Chondrocyte (in vitro differentiated cells): ENCODE data around the gene MPC1. TPM values are rescaled to one million over a fixed set of nuclear protein-coding genes. Genes with fewer than 3 reads are reported as not detected.
A peak's percentile ranks its signal among the peaks of the same experiment; 100 is the strongest.

Source experiments
- DNase-seq: peaks from one replicate; pipeline ENCODE4 v3.0.0; 2021; ENCODE audit warnings: mixed read lengths, low spot score
- H3K27ac Mint-ChIP-seq: one replicate; pipeline ENCODE4 v1.8.0; 2021; ENCODE audit warnings: mild to moderate bottlenecking, moderate library complexity, mixed read lengths; ENCODE audit not compliant: unreplicated experiment
- H3K27me3 Mint-ChIP-seq: 2 replicates; pipeline ENCODE4 v1.8.0; 2021; ENCODE audit warnings: low read depth, mixed read lengths
- H3K36me3 Mint-ChIP-seq: 2 replicates; pipeline ENCODE4 v1.8.0; 2021; ENCODE audit warnings: low read depth, mixed read lengths
- H3K4me1 Mint-ChIP-seq: 2 replicates; pipeline ENCODE4 v1.8.0; 2021; ENCODE audit warnings: low read depth, mild to moderate bottlenecking, mixed read lengths
- H3K4me3 Mint-ChIP-seq: one replicate; pipeline ENCODE4 v1.8.0; 2021; ENCODE audit warnings: mild to moderate bottlenecking, moderate library complexity, mixed read lengths; ENCODE audit not compliant: unreplicated experiment
- H3K9me3 Mint-ChIP-seq: 2 replicates; pipeline ENCODE4 v1.8.0; 2021; ENCODE audit warnings: low read depth, mixed read lengths
- total RNA-seq: library from RNA; stranded (reverse); gene quantifications from 3 replicates; pipeline ENCODE4 v1.2.1, GENCODE V29; 2021
- TF ChIP-seq, protein P1 (sequence below): fragments of 200-600 bp; sonication (generic); IDR thresholded peaks from 2 replicates; pipeline ENCODE4 v1.5.0; 2021; ENCODE audit warnings: antibody characterized with exemption, mild to moderate bottlenecking, moderate library complexity

Gene MPC1
- total RNA-seq, 1 donor from 2014 or later = 30.1 TPM

DNA sequence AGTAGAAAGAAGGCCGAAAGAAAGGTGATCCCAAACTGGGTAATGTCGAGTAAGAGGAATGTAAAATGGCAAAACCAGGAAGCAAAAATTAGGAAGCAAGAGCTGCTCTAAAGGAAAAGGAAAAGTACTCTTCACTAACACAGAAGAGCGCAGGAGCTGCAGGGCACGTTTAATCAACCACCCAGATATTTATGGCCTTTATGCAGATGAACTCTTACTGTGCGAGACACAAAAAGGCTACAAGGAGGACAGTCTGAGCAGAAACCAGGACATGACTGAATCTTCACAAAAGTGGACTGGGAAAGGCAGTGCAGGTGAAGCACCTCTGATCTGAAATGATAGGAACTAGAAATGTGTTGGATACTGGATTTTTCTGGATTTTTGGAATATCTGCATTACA lies 59.3 kb downstream of the MPC1 start:
- TF ChIP-seq, protein P1, sequence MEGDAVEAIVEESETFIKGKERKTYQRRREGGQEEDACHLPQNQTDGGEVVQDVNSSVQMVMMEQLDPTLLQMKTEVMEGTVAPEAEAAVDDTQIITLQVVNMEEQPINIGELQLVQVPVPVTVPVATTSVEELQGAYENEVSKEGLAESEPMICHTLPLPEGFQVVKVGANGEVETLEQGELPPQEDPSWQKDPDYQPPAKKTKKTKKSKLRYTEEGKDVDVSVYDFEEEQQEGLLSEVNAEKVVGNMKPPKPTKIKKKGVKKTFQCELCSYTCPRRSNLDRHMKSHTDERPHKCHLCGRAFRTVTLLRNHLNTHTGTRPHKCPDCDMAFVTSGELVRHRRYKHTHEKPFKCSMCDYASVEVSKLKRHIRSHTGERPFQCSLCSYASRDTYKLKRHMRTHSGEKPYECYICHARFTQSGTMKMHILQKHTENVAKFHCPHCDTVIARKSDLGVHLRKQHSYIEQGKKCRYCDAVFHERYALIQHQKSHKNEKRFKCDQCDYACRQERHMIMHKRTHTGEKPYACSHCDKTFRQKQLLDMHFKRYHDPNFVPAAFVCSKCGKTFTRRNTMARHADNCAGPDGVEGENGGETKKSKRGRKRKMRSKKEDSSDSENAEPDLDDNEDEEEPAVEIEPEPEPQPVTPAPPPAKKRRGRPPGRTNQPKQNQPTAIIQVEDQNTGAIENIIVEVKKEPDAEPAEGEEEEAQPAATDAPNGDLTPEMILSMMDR = no peak
- Mint-ChIP-seq H3K36me3 (peaks cover 13% of the 10 kb centered on the region), H3K4me3 (no peak overlapping the region), H3K27me3 (no peaks in the 10 kb centered on the region), H3K27ac (no peak overlapping the region), H3K9me3 (no peaks in the 10 kb centered on the region), H3K4me1 (peaks cover 7% of the 10 kb centered on the region)
- no peak for DNase-seq

DNA sequence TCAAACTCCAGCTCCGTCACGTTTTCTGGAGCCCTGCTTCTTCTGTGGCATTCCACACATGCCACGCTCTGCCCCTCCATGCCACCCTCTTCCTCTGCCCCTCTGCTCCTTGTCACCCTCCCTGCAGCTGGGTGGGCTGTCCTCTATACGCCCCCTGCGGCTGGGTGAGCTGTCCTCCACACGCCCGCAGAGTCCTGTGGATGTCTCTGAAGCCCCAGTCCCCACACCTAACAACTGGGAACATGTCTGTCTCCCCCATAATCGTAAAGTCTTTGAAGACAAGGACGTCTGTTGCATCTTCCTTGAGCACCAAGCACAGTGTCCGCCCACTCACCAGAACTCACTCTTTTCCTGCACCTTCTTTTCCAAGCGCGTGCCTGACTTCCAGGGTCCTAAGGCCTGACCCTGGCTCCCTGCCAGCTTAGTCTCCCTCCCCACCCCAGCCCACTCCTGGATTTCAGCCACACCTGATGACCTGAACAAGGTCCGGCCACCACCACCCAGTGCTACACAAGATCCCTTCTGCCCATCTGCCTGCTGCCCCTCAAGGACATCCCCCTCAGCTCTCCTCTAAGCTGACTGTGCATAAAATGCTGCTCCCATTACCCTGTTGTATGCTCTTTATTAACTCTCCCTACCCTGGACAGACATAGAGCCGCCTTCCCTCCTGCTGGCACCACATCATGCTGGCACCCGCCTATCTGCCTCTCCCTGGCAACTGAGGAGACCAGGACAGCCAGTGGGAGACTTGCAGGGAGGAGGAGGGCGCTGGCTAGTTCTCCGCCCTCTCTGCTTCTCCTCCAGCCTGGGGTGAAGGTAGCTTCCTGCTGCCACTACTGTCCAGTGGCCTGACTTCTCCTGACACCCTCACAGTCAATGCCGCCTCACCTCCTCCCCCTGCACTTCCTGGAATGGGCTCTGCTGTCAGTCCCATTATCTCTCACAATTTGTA lies 63.8 kb downstream of the MPC1 start:
- Mint-ChIP-seq H3K4me3 (no peak overlapping the region), H3K27ac (peak overlapping the region; percentile 52), H3K4me1 (peaks cover 8% of the 10 kb centered on the region)

DNA sequence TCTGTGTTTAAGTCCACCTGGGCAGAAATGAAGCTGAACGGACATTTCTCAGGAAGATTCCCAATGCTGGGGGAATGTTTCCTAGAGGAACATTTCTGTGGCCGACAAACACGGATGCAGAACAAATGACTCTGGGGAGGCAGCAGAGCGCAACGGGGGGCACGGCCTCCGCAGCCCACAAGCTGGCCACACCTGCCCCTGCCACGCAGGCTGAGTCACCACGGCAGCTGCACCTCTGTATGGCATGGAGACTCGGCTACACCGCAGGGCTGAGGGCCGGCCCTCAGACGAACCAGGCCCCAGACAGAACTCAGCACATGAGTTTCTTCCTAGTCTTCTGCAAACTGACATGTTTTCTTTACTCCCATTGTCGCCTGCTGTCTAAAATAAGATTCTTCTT lies 64.5 kb downstream of the MPC1 start:
- Mint-ChIP-seq H3K4me3 (no peak overlapping the region), H3K36me3 (peaks cover 6% of the 10 kb centered on the region), H3K4me1 (peaks cover 8% of the 10 kb centered on the region), H3K27me3 (no peaks in the 10 kb centered on the region), H3K9me3 (no peaks in the 10 kb centered on the region), H3K27ac (peak overlapping the region; percentile 52)
- DNase-seq = no peak
- TF ChIP-seq, protein P1 = no peak

More for the DNA sequence above, 63.8 kb downstream of the MPC1 start:
- TF ChIP-seq, protein P1 = no peak
- no peaks in the 10 kb centered on the region for H3K9me3 Mint-ChIP-seq
- H3K27me3 Mint-ChIP-seq = no peaks in the 10 kb centered on the region
- no peak for DNase-seq
- peaks cover 7% of the 10 kb centered on the region for H3K36me3 Mint-ChIP-seq

DNA sequence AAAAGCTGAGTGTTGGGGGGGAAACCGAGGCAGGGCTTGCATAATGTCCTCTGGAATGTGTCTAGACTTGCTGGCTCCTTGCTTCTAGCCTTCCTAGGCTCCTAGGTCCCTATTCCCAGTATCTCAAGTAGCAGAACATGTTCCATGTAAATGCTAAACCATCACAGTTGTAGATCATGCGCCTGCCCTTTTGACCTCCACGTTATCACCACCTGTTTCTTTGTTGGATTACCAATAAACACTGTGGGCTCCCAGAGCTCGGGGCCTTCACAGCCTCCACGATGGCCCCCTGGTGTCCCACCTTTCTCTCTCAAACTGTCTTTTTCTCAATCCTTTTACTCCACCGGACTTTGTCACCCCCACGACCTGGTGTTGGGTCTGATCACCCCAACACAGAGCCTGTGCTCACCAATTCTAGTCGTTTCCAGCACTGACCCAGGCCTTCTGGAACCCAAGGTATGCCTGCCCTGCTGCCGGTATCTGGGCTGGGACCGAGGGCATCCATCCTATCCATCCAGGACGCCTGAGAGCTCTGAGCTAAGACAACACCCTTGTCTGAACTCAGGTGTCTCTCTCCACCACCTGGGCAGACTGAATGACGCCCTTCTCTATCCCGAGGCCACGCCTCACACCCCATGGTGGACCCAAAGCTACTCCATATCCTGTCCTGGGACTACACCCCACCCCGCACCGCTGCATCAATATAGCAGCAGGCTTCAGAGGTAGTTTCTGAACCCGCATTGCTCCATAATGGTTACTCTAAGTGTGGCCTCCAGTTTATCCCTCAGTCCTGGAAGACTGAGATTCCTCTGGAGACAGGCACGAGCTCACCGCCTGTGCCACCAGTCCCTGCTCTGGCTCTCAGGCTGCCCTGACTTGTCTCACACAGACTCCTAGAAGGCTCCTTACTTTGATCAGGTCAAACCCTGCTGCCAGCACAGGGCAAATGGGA lies 65.2 kb downstream of the MPC1 start:
- TF ChIP-seq, protein P1 = no peak
- Mint-ChIP-seq H3K4me3 (no peak overlapping the region), H3K27me3 (no peaks in the 10 kb centered on the region), H3K27ac (no peak overlapping the region), H3K9me3 (no peaks in the 10 kb centered on the region), H3K36me3 (peaks cover 5% of the 10 kb centered on the region), H3K4me1 (peaks cover 12% of the 10 kb centered on the region)
- no peak for DNase-seq

DNA sequence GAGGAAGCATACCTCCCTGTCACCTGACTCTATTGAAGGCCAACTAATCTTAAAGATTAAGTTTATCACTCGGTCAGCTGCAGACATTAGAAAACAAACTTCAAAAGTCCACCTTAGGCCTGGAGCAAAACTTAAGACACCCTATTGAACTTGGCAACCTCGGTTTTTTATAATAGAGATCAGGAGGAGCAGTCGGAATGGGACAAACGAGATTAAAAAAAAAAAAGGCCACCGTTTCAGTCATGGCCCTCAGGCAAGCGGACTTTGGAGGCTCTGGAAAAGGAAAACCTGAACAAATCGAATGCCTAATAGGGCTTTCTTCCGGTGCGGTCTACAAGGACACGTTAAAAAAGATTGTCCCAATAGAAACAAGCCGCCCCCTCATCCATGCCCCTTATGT lies 67.3 kb downstream of the MPC1 start:
- Mint-ChIP-seq H3K36me3 (peaks cover 3% of the 10 kb centered on the region), H3K9me3 (no peaks in the 10 kb centered on the region), H3K4me3 (no peak overlapping the region), H3K27me3 (no peaks in the 10 kb centered on the region), H3K4me1 (peaks cover 12% of the 10 kb centered on the region), H3K27ac (no peak overlapping the region)
- TF ChIP-seq, protein P1 = no peak
- no peak for DNase-seq
